ENCODE data around the gene CABYR.

Gene CABYR

GRCh38 chr18:24195296-24196053, 56.6 kb downstream of the CABYR start:
- DNase-seq: no peak

GRCh38 chr18:24196764-24197163, 57.9 kb downstream of the CABYR start:
- DNase-seq: no peak

GRCh38 chr18:24197412-24197811, 58.5 kb downstream of the CABYR start:
- no peak for DNase-seq

GRCh38 chr18:24198461-24198860, 59.6 kb downstream of the CABYR start:
- DNase-seq: no peak

- no peak for DNase-seq
Observed at GRCh38 chr18:24199372-24199962, 60.6 kb downstream of the CABYR start.

GRCh38 chr18:24200494-24201290, 61.8 kb downstream of the CABYR start:
- DNase-seq: no peak

GRCh38 chr18:24201699-24202687, 63.1 kb downstream of the CABYR start:
- no peak for DNase-seq

- no peak for DNase-seq
Observed at GRCh38 chr18:24204904-24205303, 66.0 kb downstream of the CABYR start.

- no peak for DNase-seq
Observed at GRCh38 chr18:24208270-24209035, 69.6 kb downstream of the CABYR start.

- no peak for DNase-seq
Observed at GRCh38 chr18:24209558-24209957, 70.7 kb downstream of the CABYR start.

Measured in NCI-H1930 (cell line).